Breast epithelium (tissue), 3 donors: Measurements from ENCODE around the gene TMEM179B.

Experiments
- CTCF ChIP-seq, 3 donors: fragments of 450-650 bp; IDR thresholded peaks; one replicate each; pipeline ENCODE4 v1.5.1; 2016 to 2017; ENCODE audit warnings: antibody characterized with exemption in 3 of 3, mild to moderate bottlenecking in 3 of 3, moderate library complexity in 3 of 3
- POLR2A ChIP-seq: fragments of 450-650 bp; IDR thresholded peaks from one replicate; pipeline ENCODE4 v1.6.1; 2016; ENCODE audit warnings: antibody characterized with exemption, mild to moderate bottlenecking, moderate library complexity
- POLR2AphosphoS5 ChIP-seq, 3 donors: sonication (generic); formaldehyde crosslinking; IDR thresholded peaks; one replicate each; pipeline ENCODE4 v1.6.1; 2017; ENCODE audit warnings: antibody characterized with exemption in 3 of 3

GRCh38 chr11:62823677-62824076, 36.5 kb downstream of the TMEM179B start:
- no peak for TF ChIP-seq CTCF (IDR thresholded peaks at IDR 0.05)
- TF ChIP-seq POLR2A = no peak
- no peak for TF ChIP-seq POLR2AphosphoS5 (IDR thresholded peaks at IDR 0.05)
